ENCODE measurements around the gene ELMOD3. TPM values are rescaled to one million over a fixed set of nuclear protein-coding genes. Genes with fewer than 3 reads are reported as not detected.
A peak's percentile ranks its signal among the peaks of the same experiment; 100 is the strongest.
"Not testable (repeated sequence)": the region's sequence is repeated elsewhere in the genome, so short reads cannot be mapped to it uniquely, and the experiment has no call there.

ELMOD3 gene
- total RNA-seq, 2 experiments from 2014 or later, result 19.4 to 22.1 TPM

DNA sequence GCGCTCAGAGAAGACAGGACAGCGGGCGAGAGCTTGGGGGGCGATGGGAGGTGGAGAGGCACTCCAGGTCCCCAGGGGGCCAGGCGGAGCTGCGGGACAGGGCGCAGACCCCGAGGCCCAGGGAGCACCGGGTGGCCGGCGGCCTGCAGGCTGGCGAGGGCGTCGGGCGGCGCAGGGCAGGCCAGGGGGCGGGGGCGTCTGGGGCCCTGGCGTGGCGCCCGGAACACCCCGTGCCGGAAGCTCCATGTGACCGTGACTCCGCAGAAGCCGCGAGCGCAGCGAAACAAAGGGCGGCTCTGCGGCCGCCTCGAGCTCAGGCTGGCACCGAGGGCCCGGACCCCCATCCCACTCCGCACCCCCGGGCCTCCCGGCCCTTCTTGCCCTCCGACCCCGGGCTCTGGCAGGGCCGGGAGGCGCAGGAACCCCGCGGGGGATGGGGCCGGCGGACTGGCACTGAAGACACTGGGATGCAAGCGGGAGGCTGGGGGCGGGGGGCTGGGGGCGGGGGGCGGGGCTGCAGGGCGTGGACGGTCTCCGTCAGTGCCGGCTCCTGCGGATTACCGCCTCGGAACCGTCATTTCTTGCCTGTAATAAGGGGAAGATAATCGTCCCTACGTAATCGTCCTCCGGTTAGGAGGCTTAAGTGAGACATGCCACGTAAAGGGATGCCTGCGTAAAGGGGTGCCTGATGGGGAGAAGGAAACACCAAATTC is 83.1 kb downstream of the ELMOD3 start:
- Mint-ChIP-seq H3K4me3 (peak overlapping the region; percentile 73), H3K27me3 (no peaks in the 10 kb centered on the region), H3K36me3 (ENCODE audit: low read depth) (no peaks in the 10 kb centered on the region), H3K27ac (peak overlapping the region; percentile 95), H3K4me1 (peaks cover 49% of the 10 kb centered on the region), H3K9me3 (no peaks in the 10 kb centered on the region)
- ChIA-PET POLR2A (interaction anchor here (0.5 to 0.9 kb wide), 2 partner anchors 101 to 1004 kb away, joined by 3 to 4 read pairs; partner anchors contain the start of genes KDM3A and MAT2A), CTCF (interaction anchor here (1.1 to 2.2 kb wide), 6 partner anchors 8 to 107 kb away, joined by 3 to 8 read pairs (median 4); partner anchors contain the start of gene SH2D6)
- peak; percentile 69 for DNase-seq

DNA sequence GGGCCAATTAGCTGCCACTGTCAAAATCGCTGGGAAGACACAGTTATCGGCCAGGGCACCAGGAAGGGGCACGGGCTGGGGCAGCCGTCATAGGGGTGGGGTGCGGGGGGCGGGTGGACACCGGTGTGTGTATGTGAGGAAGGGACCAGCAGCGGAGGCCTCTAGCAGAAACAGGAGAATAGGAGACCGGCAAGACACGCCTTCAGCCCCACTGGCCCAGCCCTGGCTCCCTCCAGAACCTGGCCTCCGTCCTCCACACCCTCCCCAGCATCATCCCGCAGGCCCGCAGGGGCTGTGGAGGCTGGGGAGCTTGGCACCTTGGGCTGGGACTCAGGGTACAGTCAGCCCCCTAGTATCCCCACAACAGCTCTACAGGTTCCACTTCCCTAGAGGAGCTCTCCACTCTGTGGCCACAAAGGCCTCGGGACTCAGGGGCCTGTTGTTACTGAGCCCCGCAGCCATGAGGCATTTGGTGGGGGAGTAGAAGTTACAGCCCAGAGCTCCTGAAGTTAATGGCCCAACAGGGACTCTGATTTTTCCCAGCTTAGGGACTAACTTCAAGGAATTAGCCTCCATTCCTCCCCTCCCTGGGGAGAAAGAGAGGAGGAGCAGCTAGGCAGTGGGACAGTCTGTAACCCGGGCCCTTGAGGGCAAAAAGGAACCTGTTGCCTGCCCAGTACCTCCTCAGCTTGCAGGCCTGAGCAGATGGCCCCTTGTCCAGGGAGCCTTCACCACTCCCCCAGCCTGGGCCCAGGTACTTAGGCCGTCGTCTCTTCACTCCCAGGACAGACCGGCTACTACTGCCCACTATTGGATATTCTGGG is 83.8 kb downstream of the ELMOD3 start:
- ChIA-PET CTCF (interaction anchor here (1.1 to 2.2 kb wide), 6 partner anchors 8 to 106 kb away, joined by 3 to 8 read pairs (median 4); partner anchors contain the start of gene SH2D6), POLR2A (interaction anchor here (0.6 kb wide), 1 partner anchor 33 kb away, joined by 3 read pairs; no protein-coding TSS in a partner anchor)
- no peak for DNase-seq
- Mint-ChIP-seq H3K27ac (peak overlapping the region; percentile 95), H3K4me1 (peaks cover 49% of the 10 kb centered on the region), H3K27me3 (no peaks in the 10 kb centered on the region), H3K36me3 (ENCODE audit: low read depth) (no peaks in the 10 kb centered on the region), H3K9me3 (no peaks in the 10 kb centered on the region), H3K4me3 (peak overlapping the region; percentile 73)

DNA sequence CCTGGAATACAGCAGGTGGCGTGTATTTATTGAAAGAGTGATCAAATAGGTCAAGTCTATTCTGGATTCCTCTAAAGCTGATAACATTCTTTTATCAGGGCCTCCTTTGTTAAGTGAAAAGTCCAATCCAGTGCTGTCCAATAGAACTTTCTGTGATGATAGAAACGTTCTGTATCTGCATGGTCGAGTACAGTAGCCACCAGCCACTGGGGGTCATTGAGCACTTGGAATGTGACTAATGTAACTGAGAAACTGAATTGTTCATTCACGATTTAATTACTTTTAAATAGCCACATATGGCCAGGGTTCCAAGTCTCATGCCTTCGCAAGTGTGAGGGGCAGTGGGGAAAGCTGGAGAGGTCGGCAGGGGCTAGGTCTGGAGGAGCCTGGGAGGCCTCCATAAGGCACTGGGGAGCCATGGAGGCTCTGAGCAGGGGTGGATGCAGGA is 84.5 kb downstream of the ELMOD3 start:
- Mint-ChIP-seq H3K27me3 (no peaks in the 10 kb centered on the region), H3K4me3 (peak overlapping the region; percentile 22), H3K9me3 (no peaks in the 10 kb centered on the region), H3K36me3 (ENCODE audit: low read depth) (no peaks in the 10 kb centered on the region), H3K4me1 (peaks cover 49% of the 10 kb centered on the region), H3K27ac (peak overlapping the region; percentile 95)
- ChIA-PET POLR2A (interaction anchor here (0.6 kb wide), 1 partner anchor 33 kb away, joined by 3 read pairs; no protein-coding TSS in a partner anchor), CTCF (interaction anchor here (1.1 kb wide), 2 partner anchors 105 to 113 kb away, joined by 3 to 4 read pairs; no protein-coding TSS in a partner anchor)
- DNase-seq, result no peak

DNA sequence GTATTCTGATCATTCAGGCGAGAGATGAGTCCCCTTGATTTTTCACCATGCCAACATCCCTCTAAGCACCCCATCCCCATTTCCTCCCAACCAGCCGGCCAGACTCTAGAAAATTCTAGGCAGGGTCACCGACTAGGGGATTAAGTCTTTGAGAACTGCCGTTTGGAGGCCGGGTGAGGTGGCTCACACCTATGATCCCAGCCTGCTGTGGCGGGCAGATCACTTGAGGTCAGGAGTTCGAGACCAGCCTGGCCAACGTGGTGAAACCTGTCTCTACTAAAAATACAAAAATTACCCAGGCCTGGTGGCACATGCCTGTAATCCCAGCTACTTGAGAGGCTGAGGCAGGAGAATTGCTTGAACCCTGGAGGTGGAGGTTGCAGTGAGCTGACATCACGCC is 85.0 kb downstream of the ELMOD3 start:
- H3K4me3 Mint-ChIP-seq, result peak overlapping the region; percentile 54
- peaks cover 49% of the 10 kb centered on the region for H3K4me1 Mint-ChIP-seq
- not testable (repeated sequence) for H3K9me3 Mint-ChIP-seq; DNase-seq; H3K27me3 Mint-ChIP-seq; H3K36me3 Mint-ChIP-seq (ENCODE audit: low read depth)
- POLR2A ChIA-PET, result interaction anchor here (0.6 kb wide), 1 partner anchor 587 kb away, joined by 3 read pairs; no protein-coding TSS in a partner anchor
- CTCF ChIA-PET, result interaction anchor here (1.1 kb wide), 2 partner anchors 29 to 112 kb away, joined by 3 to 4 read pairs; no protein-coding TSS in a partner anchor
- H3K27ac Mint-ChIP-seq, result peak overlapping the region; percentile 95

DNA sequence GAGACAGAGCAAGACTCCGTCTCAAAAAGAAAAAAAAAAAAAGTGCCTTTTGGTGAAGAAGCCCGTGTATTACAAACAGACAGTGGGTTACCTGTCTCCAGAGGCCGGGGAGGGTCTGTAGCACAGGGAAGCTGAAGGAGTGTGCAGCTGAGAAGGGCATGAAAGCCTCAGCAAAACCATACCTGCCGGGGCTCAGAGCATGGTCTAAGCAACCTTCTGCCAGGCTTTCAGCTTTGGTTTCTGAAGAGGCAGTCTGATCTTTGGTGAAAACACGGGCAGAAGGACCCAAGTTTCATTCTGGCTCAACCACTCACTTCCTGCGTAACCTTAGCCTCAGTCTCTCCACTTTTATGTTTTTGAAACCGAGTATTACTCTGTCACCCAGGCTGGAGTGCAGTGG is 85.4 kb downstream of the ELMOD3 start:
- H3K27me3 Mint-ChIP-seq, result no peaks in the 10 kb centered on the region
- H3K4me3 Mint-ChIP-seq, result peak overlapping the region; percentile 54
- no peaks in the 10 kb centered on the region for H3K9me3 Mint-ChIP-seq
- H3K27ac Mint-ChIP-seq, result peak overlapping the region; percentile 95
- DNase-seq, result peak; percentile 41
- H3K4me1 Mint-ChIP-seq, result peaks cover 49% of the 10 kb centered on the region
- no peaks in the 10 kb centered on the region for H3K36me3 Mint-ChIP-seq (ENCODE audit: low read depth)
- ChIA-PET CTCF (interaction anchor here (1.1 kb wide), 2 partner anchors 28 to 112 kb away, joined by 3 to 4 read pairs; no protein-coding TSS in a partner anchor), POLR2A (interaction anchor here (0.6 kb wide), 1 partner anchor 586 kb away, joined by 3 read pairs; no protein-coding TSS in a partner anchor)

DNA sequence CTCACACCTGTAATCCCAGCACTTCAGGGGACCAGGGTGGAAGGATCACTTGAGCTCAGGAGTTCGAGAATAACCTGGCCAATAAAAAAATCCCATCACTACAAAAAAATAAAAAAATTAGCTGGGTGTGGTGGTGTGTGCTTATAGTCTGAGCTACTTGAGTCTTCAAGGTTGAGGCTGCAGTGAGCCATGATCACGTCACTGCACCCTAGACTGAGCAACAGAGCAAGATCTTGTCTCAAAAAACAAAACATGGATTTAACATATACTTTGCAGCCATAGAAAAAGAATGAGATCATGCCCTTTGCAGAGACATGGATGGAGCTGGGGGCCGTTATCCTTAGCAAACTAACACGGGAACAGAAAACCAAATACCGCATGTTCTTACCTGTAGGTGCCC is 86.2 kb downstream of the ELMOD3 start:
- Mint-ChIP-seq H3K27ac (no peak overlapping the region), H3K4me3 (no peak overlapping the region)
- CTCF ChIA-PET, result interaction anchor here (1.1 kb wide), 1 partner anchor 28 kb away, joined by 3 read pairs; no protein-coding TSS in a partner anchor

More for the DNA sequence above, 86.2 kb downstream of the ELMOD3 start:
- Mint-ChIP-seq H3K36me3 (ENCODE audit: low read depth) (no peaks in the 10 kb centered on the region), H3K4me1 (peaks cover 49% of the 10 kb centered on the region), H3K9me3 (no peaks in the 10 kb centered on the region), H3K27me3 (no peaks in the 10 kb centered on the region)
- POLR2A ChIA-PET, result no interaction called here
- DNase-seq, result no peak

Other genes starting within 250 kb of the ELMOD3 start
- not detected for gene TCF7L1, start 221.4 kb upstream of the ELMOD3 start, total RNA-seq
- 100 to 1,000 TPM; 127 to 130 TPM for gene TGOLN2, start 26.8 kb upstream of the ELMOD3 start, total RNA-seq
- 10 to 100 TPM; 24.7 to 24.9 TPM for gene RETSAT, start 241 bp upstream of the ELMOD3 start, total RNA-seq
- 100 to 1,000 TPM; 299 to 387 TPM for gene CAPG, start 55.6 kb downstream of the ELMOD3 start, total RNA-seq
- gene SH2D6, start 63.9 kb downstream of the ELMOD3 start, total RNA-seq, result under 1 TPM; 0.10 to 0.77 TPM
- gene MAT2A, start 184.4 kb downstream of the ELMOD3 start, total RNA-seq, result 100 to 1,000 TPM; 263 to 269 TPM
- 10 to 100 TPM; 20.8 to 22.8 TPM for gene GGCX, start 206.7 kb downstream of the ELMOD3 start, total RNA-seq
- 100 to 1,000 TPM; 131 to 149 TPM for gene VAMP8, start 222.8 kb downstream of the ELMOD3 start, total RNA-seq
- gene VAMP5, start 229.7 kb downstream of the ELMOD3 start, total RNA-seq, result 10 to 100 TPM; 61.5 to 67.4 TPM
- gene RNF181, start 241.0 kb downstream of the ELMOD3 start, total RNA-seq, result 100 to 1,000 TPM in 1 of 2 experiments, 10 to 100 TPM in 1; 89.7 to 106 TPM
- 1 to 10 TPM; 1.5 to 1.7 TPM for gene TMEM150A, start 247.9 kb downstream of the ELMOD3 start, total RNA-seq

Measured in activated CD4-positive, alpha-beta T cell treated with anti-CD3 and anti-CD28 coated beads, Interleukin-2, amount 10 ng/mL, durations not matched to agents 7 days and 5 days (primary cell).